SU-DHL-6 (cell line): Measurements from ENCODE around the gene CDCP2.

Source experiments
- H2AFZ ChIP-seq: fragments of 200-600 bp; sonication (generic); 2 replicates; pipeline ENCODE4 v1.6.1; 2014; ENCODE audit warnings: low read depth, mild to moderate bottlenecking, moderate library complexity, mixed read lengths, antibody characterized with exemption, low read length; ENCODE audit not compliant: severe bottlenecking
- H3F3A ChIP-seq: fragments of 200-600 bp; shearing (Covaris generic); 2 replicates; pipeline ENCODE4 v1.6.0; 2016; ENCODE audit warnings: antibody characterized with exemption, mild to moderate bottlenecking; ENCODE audit not compliant: insufficient read depth
- H3K27ac ChIP-seq: fragments of 200-600 bp; sonication (generic); 2 replicates; pipeline ENCODE4 v1.5.1; 2016; ENCODE audit warnings: low read depth, mild to moderate bottlenecking, low read length, moderate library complexity, mixed read lengths
- H3K27me3 ChIP-seq: fragments of 200-600 bp; sonication (generic), shearing (Covaris generic); 2 replicates; pipeline ENCODE4 v1.6.0; 2014; ENCODE audit warnings: mild to moderate bottlenecking, low read length
- H3K36me3 ChIP-seq: fragments of 200-600 bp; sonication (generic); 2 replicates; pipeline ENCODE4 v1.6.1; 2014; ENCODE audit warnings: mild to moderate bottlenecking, low read length, mixed read lengths
- H3K4me2 ChIP-seq: fragments of 300-600, 200-600 bp; shearing (Covaris generic), sonication (generic); 2 replicates; pipeline ENCODE4 v1.6.0; 2014; ENCODE audit warnings: low read length, low read depth, mild to moderate bottlenecking; ENCODE audit not compliant: poor library complexity, severe bottlenecking
- H3K4me3 ChIP-seq: fragments of 200-600 bp; sonication (generic); 2 replicates; pipeline ENCODE4 v1.5.1; 2014; ENCODE audit warnings: antibody characterized with exemption, low read length, mild to moderate bottlenecking, mixed read lengths; ENCODE audit not compliant: insufficient read depth, poor library complexity, severe bottlenecking
- H3K79me2 ChIP-seq: fragments of 200-600 bp; sonication (generic); 2 replicates; pipeline ENCODE4 v1.6.1; 2014; ENCODE audit warnings: mild to moderate bottlenecking, low read length, moderate library complexity; ENCODE audit not compliant: insufficient read depth
- H3K9ac ChIP-seq: fragments of 200-600 bp; sonication (generic); 2 replicates; pipeline ENCODE4 v1.7.0; 2014; ENCODE audit warnings: mild to moderate bottlenecking, low read length
- H3K9me2 ChIP-seq: fragments of 200-600 bp; sonication (generic); replicated peaks from 2 replicates; pipeline ENCODE4 v1.6.1; 2014; ENCODE audit warnings: low read length; ENCODE audit not compliant: insufficient read depth
- H3K9me3 ChIP-seq: fragments of 200-600 bp; sonication (generic); 2 replicates; pipeline ENCODE4 v1.6.1; 2014; ENCODE audit warnings: low read length, mixed read lengths; ENCODE audit not compliant: insufficient read depth
- H4K20me1 ChIP-seq: fragments of 200-600 bp; sonication (generic); 2 replicates; pipeline ENCODE4 v1.6.1; 2014; ENCODE audit warnings: low read depth, mild to moderate bottlenecking, antibody characterized with exemption, low read length, moderate library complexity, mixed read lengths
- EZH2phosphoT487 ChIP-seq: fragments of 200-600 bp; sonication (generic), shearing (Covaris generic); conservative IDR thresholded peaks from 2 replicates; pipeline ENCODE4 v1.6.1; 2018; ENCODE audit warnings: mild to moderate bottlenecking, antibody characterized with exemption, low read length, moderate library complexity, mixed read lengths
- TF ChIP-seq, protein P1 (sequence below): fragments of 200-600 bp; sonication (generic); IDR thresholded peaks from one replicate; pipeline ENCODE4 v1.5.1; 2017; ENCODE audit warnings: antibody characterized with exemption, mild to moderate bottlenecking, low read length, moderate library complexity; ENCODE audit not compliant: insufficient read depth, poor library complexity, severe bottlenecking

Gene CDCP2

DNA sequence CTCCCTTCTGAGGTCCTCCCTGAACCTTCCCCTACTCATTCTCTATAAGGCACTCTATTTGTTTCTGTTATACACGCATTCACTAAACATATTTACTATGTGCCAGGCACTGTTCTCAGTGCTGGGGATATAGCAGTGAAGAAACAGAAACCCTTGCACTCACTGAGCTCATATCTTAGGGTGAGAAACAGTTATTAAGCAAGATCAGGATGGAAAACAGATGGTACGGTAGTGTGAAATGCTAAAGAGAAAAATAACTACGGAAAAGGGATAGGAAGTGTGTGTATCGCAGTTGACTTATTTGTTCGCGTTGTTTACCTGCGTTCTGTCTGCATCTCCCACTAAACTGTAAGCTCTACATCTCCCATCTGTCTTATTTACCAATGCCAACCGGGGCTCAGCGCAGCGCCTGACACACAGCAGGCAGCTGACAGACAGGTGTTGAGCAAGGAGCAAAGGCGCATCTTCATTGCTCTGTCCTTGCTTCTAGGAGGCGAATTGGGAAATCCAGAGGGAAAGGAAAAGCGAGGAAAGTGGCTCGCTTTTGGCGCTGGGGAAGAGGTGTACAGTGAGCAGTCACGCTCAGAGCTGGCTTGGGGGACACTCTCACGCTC, 46.5 kb upstream of the CDCP2 start:
- H3K9me3 ChIP-seq: no peaks in the 10 kb centered on the region
- H3F3A ChIP-seq: no peaks in the 10 kb centered on the region
- H3K27ac ChIP-seq: no peak overlapping the region
- no peaks in the 10 kb centered on the region for H3K27me3 ChIP-seq
- H3K4me2 ChIP-seq: peak overlapping the region; percentile 73
- no peaks in the 10 kb centered on the region for H4K20me1 ChIP-seq
- H3K36me3 ChIP-seq: peaks cover 2% of the 10 kb centered on the region; the same call in 1 of the 2 replicates
- peak overlapping the region; percentile 95 for H3K9ac ChIP-seq
- H3K79me2 ChIP-seq: peaks cover 48% of the 10 kb centered on the region
- no peaks in the 10 kb centered on the region for H3K9me2 ChIP-seq
- H2AFZ ChIP-seq: peak overlapping the region; percentile 92
- TF ChIP-seq, protein P1, sequence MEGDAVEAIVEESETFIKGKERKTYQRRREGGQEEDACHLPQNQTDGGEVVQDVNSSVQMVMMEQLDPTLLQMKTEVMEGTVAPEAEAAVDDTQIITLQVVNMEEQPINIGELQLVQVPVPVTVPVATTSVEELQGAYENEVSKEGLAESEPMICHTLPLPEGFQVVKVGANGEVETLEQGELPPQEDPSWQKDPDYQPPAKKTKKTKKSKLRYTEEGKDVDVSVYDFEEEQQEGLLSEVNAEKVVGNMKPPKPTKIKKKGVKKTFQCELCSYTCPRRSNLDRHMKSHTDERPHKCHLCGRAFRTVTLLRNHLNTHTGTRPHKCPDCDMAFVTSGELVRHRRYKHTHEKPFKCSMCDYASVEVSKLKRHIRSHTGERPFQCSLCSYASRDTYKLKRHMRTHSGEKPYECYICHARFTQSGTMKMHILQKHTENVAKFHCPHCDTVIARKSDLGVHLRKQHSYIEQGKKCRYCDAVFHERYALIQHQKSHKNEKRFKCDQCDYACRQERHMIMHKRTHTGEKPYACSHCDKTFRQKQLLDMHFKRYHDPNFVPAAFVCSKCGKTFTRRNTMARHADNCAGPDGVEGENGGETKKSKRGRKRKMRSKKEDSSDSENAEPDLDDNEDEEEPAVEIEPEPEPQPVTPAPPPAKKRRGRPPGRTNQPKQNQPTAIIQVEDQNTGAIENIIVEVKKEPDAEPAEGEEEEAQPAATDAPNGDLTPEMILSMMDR: no peak
- H3K4me3 ChIP-seq: peak overlapping the region; percentile 72

DNA sequence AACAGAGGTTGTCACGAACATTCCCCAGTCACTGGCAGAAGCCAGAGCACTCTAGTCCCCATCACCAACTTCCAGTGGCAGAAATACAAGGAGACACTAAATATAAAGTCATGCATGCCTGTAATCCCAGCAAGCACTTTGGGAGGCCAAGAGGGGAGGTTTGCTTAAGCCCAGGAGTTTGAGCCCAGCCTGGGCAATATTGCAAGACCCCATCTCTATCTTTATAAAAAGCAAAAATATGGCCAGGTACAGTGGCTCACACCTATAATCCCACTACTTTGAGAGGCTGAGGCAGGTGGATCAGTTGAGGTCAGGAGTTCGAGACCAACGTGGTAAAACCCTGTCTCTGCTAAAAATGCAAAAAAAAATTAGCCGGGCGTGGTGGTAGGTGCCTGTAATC, 40.7 kb upstream of the CDCP2 start:
- Histone ChIP-seq H3K27ac (no peak overlapping the region), H2AFZ (no peak overlapping the region), H3K27me3 (no peaks in the 10 kb centered on the region), H3F3A (no peaks in the 10 kb centered on the region), H3K79me2 (no peaks in the 10 kb centered on the region), H3K9ac (no peak overlapping the region), H3K9me2 (no peaks in the 10 kb centered on the region), H3K4me2 (no peak overlapping the region), H4K20me1 (no peaks in the 10 kb centered on the region), H3K4me3 (no peak overlapping the region), H3K9me3 (no peaks in the 10 kb centered on the region), H3K36me3 (peaks cover 4% of the 10 kb centered on the region; the same call in 1 of the 2 replicates)
- TF ChIP-seq, protein P1: no peak

DNA sequence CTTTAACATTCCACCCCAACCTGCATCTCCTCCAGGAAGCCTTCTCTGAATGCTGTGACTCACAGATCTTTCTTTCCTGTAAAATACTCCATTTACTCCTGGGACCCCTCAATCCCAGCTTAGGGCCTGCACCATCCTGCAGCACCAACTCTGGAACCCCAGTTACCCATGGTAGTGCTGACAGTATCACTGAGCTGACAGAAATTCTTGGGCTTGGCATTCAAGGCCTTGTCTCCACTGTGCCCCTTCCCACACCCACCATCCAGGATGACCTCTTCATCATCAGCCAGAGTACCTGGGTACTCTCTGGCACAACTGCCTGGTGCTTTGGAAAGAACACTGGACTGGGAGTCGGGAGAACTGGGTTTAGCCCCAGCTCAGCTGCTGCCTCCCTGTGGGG, 38.7 kb upstream of the CDCP2 start:
- Histone ChIP-seq H3K27ac (no peak overlapping the region), H4K20me1 (no peaks in the 10 kb centered on the region), H3K79me2 (no peaks in the 10 kb centered on the region), H3F3A (no peaks in the 10 kb centered on the region), H3K9me2 (no peaks in the 10 kb centered on the region), H3K4me2 (no peak overlapping the region), H3K36me3 (peaks cover 4% of the 10 kb centered on the region; the same call in 1 of the 2 replicates), H3K9ac (no peak overlapping the region), H3K4me3 (no peak overlapping the region), H2AFZ (no peak overlapping the region), H3K9me3 (no peaks in the 10 kb centered on the region), H3K27me3 (no peaks in the 10 kb centered on the region)
- no peak for TF ChIP-seq EZH2phosphoT487
- TF ChIP-seq, protein P1: no peak

DNA sequence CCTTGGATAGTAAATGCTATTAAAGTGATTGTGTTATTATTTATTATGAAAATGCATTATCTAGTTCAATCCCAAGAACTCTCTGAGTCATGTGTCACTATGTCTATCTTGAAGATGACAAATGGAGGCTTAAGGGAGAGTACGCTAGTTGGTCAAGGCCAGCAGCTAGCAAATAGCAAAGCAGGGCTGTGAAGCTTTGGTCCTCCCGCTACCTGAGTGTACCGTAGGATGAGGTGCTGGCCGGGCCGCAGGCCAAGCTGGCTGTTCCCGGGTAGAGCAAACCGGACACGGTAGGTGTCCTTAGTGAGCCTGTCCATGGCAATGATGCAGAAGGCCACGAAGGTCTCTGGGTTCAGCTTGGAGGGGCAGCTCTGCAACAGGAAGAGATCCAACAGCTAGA, 37.7 kb upstream of the CDCP2 start:
- H3K27me3 ChIP-seq: no peaks in the 10 kb centered on the region
- no peak overlapping the region for H3K27ac ChIP-seq
- no peaks in the 10 kb centered on the region for H3F3A ChIP-seq
- no peak overlapping the region for H2AFZ ChIP-seq
- no peak overlapping the region for H3K9ac ChIP-seq
- H3K36me3 ChIP-seq: peaks cover 4% of the 10 kb centered on the region; the same call in 1 of the 2 replicates
- H3K79me2 ChIP-seq: no peaks in the 10 kb centered on the region
- TF ChIP-seq, protein P1: no peak
- TF ChIP-seq EZH2phosphoT487: no peak
- no peak overlapping the region for H3K4me3 ChIP-seq
- H4K20me1 ChIP-seq: no peaks in the 10 kb centered on the region
- H3K9me3 ChIP-seq: no peaks in the 10 kb centered on the region
- H3K4me2 ChIP-seq: no peak overlapping the region
- H3K9me2 ChIP-seq: no peaks in the 10 kb centered on the region
